B cell (primary cell): ENCODE results near the gene ABCA8. TPM values are rescaled to one million over a fixed set of nuclear protein-coding genes. Genes with fewer than 3 reads are reported as not detected.
"Not testable (repeated sequence)": the region's sequence is repeated elsewhere in the genome, so short reads cannot be mapped to it uniquely, and the experiment has no call there.

Source experiments
- ATAC-seq: fragments of 200-7000 bp; cut with Tn5 transposase; one replicate; pipeline ENCODE4 v1.10.0; 2021; ENCODE audit warnings: low read depth, mild to moderate bottlenecking, moderate number of reproducible peaks, moderate library complexity
- CTCF ChIA-PET: fragments of 350-600 bp; sonication (Branson Sonifier 250); formaldehyde crosslinking; loops from one replicate; lab custom pipeline; 2021; ENCODE audit warnings: antibody characterized with exemption, inconsistent platforms; lab: Charles Lee
- POLR2A ChIA-PET: fragments of 350-600 bp; sonication (Branson Sonifier 250); formaldehyde crosslinking; loops from one replicate; lab custom pipeline; 2021; ENCODE audit warnings: antibody characterized with exemption; lab: Charles Lee
- DNase-seq: peaks from one replicate; pipeline ENCODE4 v3.0.0; 2013
- H2AFZ ChIP-seq: 2 replicates; pipeline ENCODE4 v1.6.1; 2012; ENCODE audit warnings: mild to moderate bottlenecking, low read depth, low read length; ENCODE audit not compliant: insufficient read depth, poor library complexity, severe bottlenecking
- H3K27ac ChIP-seq, 2 donors: 1 replicate in 1 of 2; 2 replicates in 1 of 2; pipeline ENCODE4 v1.5.1; 2012 to 2013; ENCODE audit warnings: low read length in 2 of 2, mild to moderate bottlenecking in 2 of 2, moderate library complexity in 1 of 2
- H3K27me3 ChIP-seq, 4 experiments: fragments of 200-600 bp in 1 of 4; sonication (generic) in 1 of 4; replicated peaks in 1 of 4; 1 replicate in 2 of 4; 2 replicates in 2 of 4; pipeline versions ENCODE4 v1.6.1 to v1.7.0; 2013 to 2016; ENCODE audit warnings: low read length in 3 of 4, mild to moderate bottlenecking in 2 of 4, mixed read lengths in 1 of 4, moderate library complexity in 1 of 4; ENCODE audit not compliant: insufficient read depth in 4 of 4, control insufficient read depth in 3 of 4; ENCODE audit errors: control extremely low read depth in 1 of 4
- H3K36me3 ChIP-seq, 2 experiments: replicated peaks in 1 of 2; 1 replicate in 1 of 2; 2 replicates in 1 of 2; pipeline versions ENCODE4 v1.6.1 to v1.7.1; 2013; ENCODE audit warnings: low read length in 1 of 2; ENCODE audit not compliant: insufficient read depth in 2 of 2, control insufficient read depth in 1 of 2; ENCODE audit errors: control extremely low read depth in 1 of 2, extremely low read depth in 1 of 2
- H3K4me1 ChIP-seq, 2 donors: fragments of 200-600 bp in 1 of 2; sonication (generic) in 1 of 2; 1 replicate in 1 of 2; 2 replicates in 1 of 2; pipeline versions ENCODE4 v1.5.1 to v1.6.1; 2013 to 2017; ENCODE audit warnings: low read length in 2 of 2; ENCODE audit not compliant: control insufficient read depth in 2 of 2, insufficient read depth in 2 of 2
- H3K4me2 ChIP-seq: replicated peaks from 2 replicates; pipeline ENCODE3; 2012; ENCODE audit warnings: mild to moderate bottlenecking, low read depth, low read length; ENCODE audit not compliant: poor library complexity, severe bottlenecking
- H3K4me3 ChIP-seq, 5 experiments: fragments of 200-600 bp in 1 of 5; sonication (generic) in 1 of 5; 1 replicate in 3 of 5; 2 replicates in 2 of 5; pipeline versions ENCODE4 v1.5.1 to v1.7.0; 2011 to 2016; ENCODE audit warnings: low read length in 4 of 5, mild to moderate bottlenecking in 4 of 5, low read depth in 2 of 5, control low read depth in 1 of 5, moderate library complexity in 1 of 5; ENCODE audit not compliant: insufficient read depth in 1 of 5; ENCODE audit errors: control extremely low read depth in 1 of 5, extremely low read depth in 1 of 5
- H3K79me2 ChIP-seq: fragments of 200-600 bp; sonication (generic); one replicate; pipeline ENCODE4 v1.6.0; 2016; ENCODE audit warnings: low read length; ENCODE audit not compliant: control insufficient read depth, insufficient read depth
- H3K9ac ChIP-seq: fragments of 200-600 bp; sonication (generic); 2 replicates; pipeline ENCODE4 v1.6.1; 2017; ENCODE audit warnings: mild to moderate bottlenecking, low read length, moderate library complexity
- H3K9me3 ChIP-seq, 3 donors: one replicate each; pipeline versions ENCODE4 v1.6.1 to v1.7.1; 2013; ENCODE audit warnings: low read length in 2 of 3; ENCODE audit not compliant: control insufficient read depth in 2 of 3, insufficient read depth in 1 of 3; ENCODE audit errors: control extremely low read depth in 1 of 3
- H4K20me1 ChIP-seq: 2 replicates; pipeline ENCODE4 v1.6.0; 2012; ENCODE audit warnings: mild to moderate bottlenecking, low read length; ENCODE audit not compliant: insufficient read depth, control insufficient read depth, poor library complexity, severe bottlenecking
- H3K27ac Mint-ChIP-seq: one replicate; pipeline ENCODE4 v1.8.0; 2021; ENCODE audit warnings: mixed read lengths
- H3K27me3 Mint-ChIP-seq: one replicate; pipeline ENCODE4 v1.8.0; 2021; ENCODE audit warnings: mixed read lengths
- H3K4me1 Mint-ChIP-seq: one replicate; pipeline ENCODE4 v1.8.0; 2021; ENCODE audit warnings: mixed read lengths
- H3K4me3 Mint-ChIP-seq: one replicate; pipeline ENCODE4 v1.8.0; 2021; ENCODE audit warnings: mixed read lengths
- H3K9me3 Mint-ChIP-seq: one replicate; pipeline ENCODE4 v1.8.0; 2022; ENCODE audit warnings: mixed read lengths; ENCODE audit not compliant: insufficient read depth
- EZH2 ChIP-seq: IDR thresholded peaks from 2 replicates; pipeline ENCODE4 v1.6.1; 2012; ENCODE audit warnings: borderline replicate concordance, low read depth, mild to moderate bottlenecking, moderate library complexity, low read length; ENCODE audit not compliant: insufficient read depth, poor library complexity, severe bottlenecking
- WGBS: methylation state at CpG from one replicate; pipeline ENCODE4 v1.1.5; 2013; ENCODE audit warnings: missing lambda C conversion rate; ENCODE audit not compliant: insufficient coverage; 5-methylcytosine and 5-hydroxymethylcytosine counted together
- intact Hi-C: fragments of 100-400 bp; cut with micrococcal nuclease; formaldehyde crosslinking; loops from one replicate; pipeline ENCODE4 v1.10.0; 2022
- polyA plus RNA-seq: library from polyadenylated mRNA; depleted of rRNA; stranded (reverse); fragments of >200 nt; gene quantifications from 2 replicates; pipeline ENCODE4 v1.2.3, GENCODE V29; 2012
- total RNA-seq, 2 donors: library from RNA; stranded (reverse); fragments of 120-200 nt in 1 of 2; gene quantifications; 1 replicate in 1 of 2; 2 replicates in 1 of 2; pipeline versions ENCODE4 v1.2.3 to v1.2.4, GENCODE V29; 2013 to 2022
- TF ChIP-seq, protein P1 (sequence below): fragments of 200-600 bp; IDR thresholded peaks from one replicate; pipeline ENCODE4 v1.8.0; 2022; ENCODE audit warnings: antibody characterized with exemption, mild to moderate bottlenecking

ABCA8 gene
- total and polyA plus RNA-seq, 2 donors (not counting 1 experiment from before 2014, with no cell fraction given) = not detected

DNA sequence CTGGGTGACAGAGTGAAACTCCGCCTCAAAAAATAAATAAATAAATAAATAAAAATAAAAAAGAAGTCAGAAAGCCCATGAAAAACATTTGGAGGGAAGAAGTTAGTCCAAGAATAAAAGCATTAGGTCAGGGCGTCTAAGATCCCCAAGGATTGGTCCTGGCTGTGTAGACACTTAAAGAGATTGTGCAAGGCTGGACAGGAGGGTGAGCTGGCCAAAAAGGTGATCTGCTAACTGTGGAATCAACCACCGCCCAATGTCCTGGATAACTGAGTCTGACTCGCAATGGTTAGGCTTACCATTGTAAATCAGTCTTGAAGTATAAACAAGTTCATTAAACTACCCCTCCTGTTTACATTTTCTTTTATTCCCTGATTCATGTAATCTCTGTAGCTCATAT is 8.8 kb upstream of the ABCA8 start:
- no peak overlapping the region for H3K27ac ChIP-seq
- ATAC-seq (no peak), DNase-seq (no peak)
- H3K27me3 Mint-ChIP-seq = peaks cover 4% of the 10 kb centered on the region
- no peaks in the 10 kb centered on the region for H3K79me2 ChIP-seq
- no peak overlapping the region for H3K27ac Mint-ChIP-seq
- TF ChIP-seq, protein P1, sequence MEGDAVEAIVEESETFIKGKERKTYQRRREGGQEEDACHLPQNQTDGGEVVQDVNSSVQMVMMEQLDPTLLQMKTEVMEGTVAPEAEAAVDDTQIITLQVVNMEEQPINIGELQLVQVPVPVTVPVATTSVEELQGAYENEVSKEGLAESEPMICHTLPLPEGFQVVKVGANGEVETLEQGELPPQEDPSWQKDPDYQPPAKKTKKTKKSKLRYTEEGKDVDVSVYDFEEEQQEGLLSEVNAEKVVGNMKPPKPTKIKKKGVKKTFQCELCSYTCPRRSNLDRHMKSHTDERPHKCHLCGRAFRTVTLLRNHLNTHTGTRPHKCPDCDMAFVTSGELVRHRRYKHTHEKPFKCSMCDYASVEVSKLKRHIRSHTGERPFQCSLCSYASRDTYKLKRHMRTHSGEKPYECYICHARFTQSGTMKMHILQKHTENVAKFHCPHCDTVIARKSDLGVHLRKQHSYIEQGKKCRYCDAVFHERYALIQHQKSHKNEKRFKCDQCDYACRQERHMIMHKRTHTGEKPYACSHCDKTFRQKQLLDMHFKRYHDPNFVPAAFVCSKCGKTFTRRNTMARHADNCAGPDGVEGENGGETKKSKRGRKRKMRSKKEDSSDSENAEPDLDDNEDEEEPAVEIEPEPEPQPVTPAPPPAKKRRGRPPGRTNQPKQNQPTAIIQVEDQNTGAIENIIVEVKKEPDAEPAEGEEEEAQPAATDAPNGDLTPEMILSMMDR = no peak
- TF ChIP-seq EZH2 = no peak
- no peaks in the 10 kb centered on the region for H3K27me3 ChIP-seq
- no peak overlapping the region for H3K9ac ChIP-seq
- H3K36me3 ChIP-seq = no peaks in the 10 kb centered on the region
- POLR2A ChIA-PET = no interaction called here
- H3K4me3 Mint-ChIP-seq = no peak overlapping the region
- no peak overlapping the region for H2AFZ ChIP-seq
- WGBS = 92% methylated on average over 1 of the region's 4 CpGs
- intact Hi-C loops = no loop called here
- H3K4me1 Mint-ChIP-seq = no peaks in the 10 kb centered on the region
- H3K4me3 ChIP-seq = no peak overlapping the region
- H3K4me1 ChIP-seq = no peaks in the 10 kb centered on the region
- no peak overlapping the region for H3K4me2 ChIP-seq
- CTCF ChIA-PET = no interaction called here
- H4K20me1 ChIP-seq = no peaks in the 10 kb centered on the region
- H3K9me3 ChIP-seq = peaks cover 0 to 1% (median 0%) of the 10 kb centered on the region in 3 donors
- peaks cover 9% of the 10 kb centered on the region for H3K9me3 Mint-ChIP-seq

DNA sequence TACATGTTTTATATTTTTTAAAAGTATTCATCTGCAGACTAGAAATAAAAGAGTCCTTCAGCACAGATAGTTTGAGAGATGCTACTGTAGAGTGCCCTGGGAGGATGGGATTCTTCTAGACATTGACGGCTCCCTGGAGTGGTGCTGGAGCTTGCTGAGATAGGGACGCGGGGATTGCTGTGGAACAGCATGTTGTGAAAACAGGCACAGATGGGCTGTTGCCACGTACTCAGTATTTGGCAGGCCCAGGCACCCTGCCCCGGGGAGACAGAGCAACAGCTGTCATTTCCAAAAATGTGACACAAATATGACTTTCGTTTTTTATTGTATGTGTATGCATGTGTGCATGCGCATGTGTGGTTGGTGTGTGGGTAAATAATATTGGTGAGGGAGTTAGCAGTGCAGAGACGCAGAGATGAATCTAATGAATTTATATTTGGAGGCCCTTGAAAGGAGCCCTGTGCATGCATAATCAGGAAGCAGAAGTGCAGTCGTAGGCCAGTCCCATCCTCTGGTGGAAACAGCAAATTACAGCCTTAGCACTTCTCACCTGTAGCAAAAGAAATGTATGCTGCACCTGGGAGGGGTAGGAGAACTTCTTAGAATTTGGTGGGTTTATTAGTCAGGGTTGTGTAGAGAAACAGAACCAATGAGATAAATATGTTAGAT is 6.2 kb upstream of the ABCA8 start:
- ChIA-PET POLR2A (no interaction called here), CTCF (no interaction called here)
- Mint-ChIP-seq H3K27ac (no peak overlapping the region), H3K9me3 (peaks cover 5% of the 10 kb centered on the region), H3K4me3 (no peak overlapping the region), H3K4me1 (no peaks in the 10 kb centered on the region), H3K27me3 (no peaks in the 10 kb centered on the region)
- H3K4me2 ChIP-seq = no peak overlapping the region
- no peak overlapping the region for H3K4me3 ChIP-seq
- H3K27me3 ChIP-seq = peaks cover 0 to 3% (median 0%) of the 10 kb centered on the region in 4 experiments
- no peak overlapping the region for H3K9ac ChIP-seq
- no peaks in the 10 kb centered on the region for H3K4me1 ChIP-seq
- H3K79me2 ChIP-seq = no peaks in the 10 kb centered on the region
- TF ChIP-seq, protein P1 = no peak
- TF ChIP-seq EZH2 = no peak
- H2AFZ ChIP-seq = no peak overlapping the region
- intact Hi-C loops = no loop called here
- WGBS = 72% methylated on average over 9 of the region's 9 CpGs
- H3K9me3 ChIP-seq = peaks cover 0 to 1% (median 0%) of the 10 kb centered on the region in 3 donors
- DNase-seq (no peak), ATAC-seq (no peak)
- H3K36me3 ChIP-seq = no peaks in the 10 kb centered on the region
- H4K20me1 ChIP-seq = no peaks in the 10 kb centered on the region
- H3K27ac ChIP-seq = no peak overlapping the region

DNA sequence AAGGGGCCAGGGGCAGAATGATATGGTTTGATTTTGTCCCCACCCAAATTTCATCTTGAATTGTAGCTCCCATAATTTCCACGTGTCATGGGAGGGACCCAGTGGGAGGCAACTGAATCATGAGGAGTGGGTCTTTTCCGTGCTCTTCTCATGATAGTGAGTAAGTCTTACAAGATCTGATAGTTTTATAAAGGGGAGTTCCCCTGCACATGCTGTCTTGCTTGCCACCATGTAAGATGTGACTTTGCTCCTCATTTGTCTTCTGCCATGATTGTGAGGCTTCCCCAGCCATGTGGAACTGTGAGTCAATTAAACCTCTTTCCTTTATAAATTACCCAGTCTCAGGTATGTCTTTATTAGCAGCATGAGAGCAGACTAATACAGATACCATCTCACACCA is 3.9 kb upstream of the ABCA8 start:
- CTCF ChIA-PET, intact Hi-C loops, H3K27ac Mint-ChIP-seq, H3K36me3 ChIP-seq, H3K9ac ChIP-seq, H3K9me3 Mint-ChIP-seq, ATAC-seq, POLR2A ChIA-PET, H4K20me1 ChIP-seq, H3K4me2 ChIP-seq, H3K27me3 ChIP-seq, H3K27ac ChIP-seq, H3K79me2 ChIP-seq, H3K4me3 ChIP-seq, H2AFZ ChIP-seq, H3K9me3 ChIP-seq, H3K4me3 Mint-ChIP-seq, DNase-seq, H3K27me3 Mint-ChIP-seq, H3K4me1 Mint-ChIP-seq, H3K4me1 ChIP-seq: not testable (repeated sequence)
- WGBS = no CpG with 5 or more reads among the region's 2 CpGs
